HG03280 (cell line): ENCODE results near the gene MED16.

Source experiments
- ATAC-seq: cut with Tn5 transposase; IDR thresholded peaks from one replicate; pipeline ENCODE4 v1.9.1; 2021; ENCODE audit warnings: mild to moderate bottlenecking, moderate library complexity; ENCODE audit not compliant: unreplicated experiment

MED16 gene

GRCh38 chr19:872266-872951 is 20.6 kb downstream of the MED16 start:
- peak; percentile 51 for ATAC-seq

DNA sequence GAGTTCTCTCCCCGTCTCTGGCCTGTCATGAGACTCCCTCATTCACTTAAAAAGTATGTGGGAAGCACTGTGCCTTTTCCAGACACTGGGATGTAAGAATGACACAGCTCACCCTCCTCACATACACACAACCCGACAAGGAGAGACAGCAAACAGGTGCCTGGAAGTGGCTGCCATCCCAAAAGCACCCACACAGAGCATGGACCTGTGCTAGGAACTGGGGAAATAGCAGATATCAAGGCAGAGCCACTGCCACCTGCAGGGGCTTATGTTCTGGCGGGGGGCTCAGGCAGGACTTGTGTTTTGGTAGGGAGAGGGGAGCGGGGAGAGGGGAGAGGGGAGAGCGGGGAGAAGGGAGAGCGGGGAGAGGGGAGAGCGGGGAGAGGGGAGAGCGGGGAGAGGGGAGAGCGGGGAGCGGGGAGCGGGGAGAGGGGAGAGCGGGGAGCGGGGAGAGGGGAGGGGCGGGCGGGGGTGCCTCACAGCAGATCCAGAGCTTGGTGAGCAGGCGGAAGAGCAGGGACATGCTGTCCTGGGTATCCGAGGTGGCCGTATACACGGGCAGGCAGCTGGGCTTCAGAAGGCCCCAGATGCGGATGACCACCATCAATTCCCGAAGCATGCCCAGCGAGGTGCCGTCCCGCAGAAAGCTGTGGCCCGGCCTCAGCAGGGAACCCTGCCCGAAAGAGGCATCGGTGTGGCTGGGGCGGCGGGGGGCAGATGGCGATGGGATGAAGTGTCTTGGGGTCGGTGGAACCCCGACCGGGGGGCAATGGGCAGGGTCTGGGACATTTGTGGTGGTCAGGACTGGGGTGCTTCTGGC is 21.3 kb downstream of the MED16 start:
- ATAC-seq = no peak

- no peak for ATAC-seq
Observed at GRCh38 chr19:870963-871401, 22.0 kb downstream of the MED16 start.

- ATAC-seq = no peak
Observed at GRCh38 chr19:870314-870713, 22.7 kb downstream of the MED16 start.

DNA sequence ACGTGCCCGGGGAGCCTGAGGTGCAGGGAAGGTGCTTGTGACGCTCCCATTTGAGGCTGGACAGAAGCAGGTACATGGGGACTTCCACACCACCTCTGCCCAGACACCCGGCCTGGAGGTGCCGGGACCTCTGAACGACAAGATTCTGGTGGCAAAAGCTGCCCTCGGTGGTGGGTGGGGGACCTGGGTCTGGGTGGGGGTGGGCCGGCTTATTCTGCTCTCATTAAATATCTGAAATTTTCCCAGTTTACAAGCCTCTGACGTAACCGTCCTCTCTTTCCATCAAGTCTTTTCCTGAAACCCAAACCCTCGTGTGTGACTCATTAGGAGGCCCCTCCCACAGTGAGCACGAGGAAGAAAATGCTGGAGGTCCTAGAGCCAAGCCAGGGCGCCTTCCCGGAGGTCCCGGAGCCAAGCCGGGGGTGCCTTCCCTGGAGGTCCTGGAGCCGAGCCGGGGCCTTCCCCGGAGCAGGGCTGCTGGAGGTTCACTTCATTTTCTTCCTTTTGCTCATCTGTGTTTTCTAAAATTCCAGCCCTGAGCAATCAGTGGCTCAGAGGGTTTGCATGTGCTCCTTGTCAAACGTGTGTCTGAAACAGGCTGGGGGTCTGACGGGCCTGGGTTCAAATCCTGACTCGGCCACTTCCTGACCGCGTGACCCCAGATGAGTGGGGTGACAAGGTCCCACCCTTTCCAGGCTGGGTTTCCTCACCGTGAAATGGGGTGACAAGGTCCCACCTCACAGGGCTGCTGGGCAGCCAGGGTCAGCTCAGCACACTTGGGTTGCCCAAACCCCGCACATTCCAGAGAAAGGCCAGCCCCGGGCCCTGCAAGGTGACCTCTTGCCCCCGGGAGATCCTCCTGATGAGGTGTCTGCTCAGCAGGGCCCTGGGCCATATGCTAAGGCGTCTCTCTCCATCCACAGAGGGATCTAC is 23.5 kb downstream of the MED16 start:
- no peak for ATAC-seq

GRCh38 chr19:868458-869244 is 24.3 kb downstream of the MED16 start:
- ATAC-seq = no peak

GRCh38 chr19:867855-868457 is 25.0 kb downstream of the MED16 start:
- no peak for ATAC-seq

DNA sequence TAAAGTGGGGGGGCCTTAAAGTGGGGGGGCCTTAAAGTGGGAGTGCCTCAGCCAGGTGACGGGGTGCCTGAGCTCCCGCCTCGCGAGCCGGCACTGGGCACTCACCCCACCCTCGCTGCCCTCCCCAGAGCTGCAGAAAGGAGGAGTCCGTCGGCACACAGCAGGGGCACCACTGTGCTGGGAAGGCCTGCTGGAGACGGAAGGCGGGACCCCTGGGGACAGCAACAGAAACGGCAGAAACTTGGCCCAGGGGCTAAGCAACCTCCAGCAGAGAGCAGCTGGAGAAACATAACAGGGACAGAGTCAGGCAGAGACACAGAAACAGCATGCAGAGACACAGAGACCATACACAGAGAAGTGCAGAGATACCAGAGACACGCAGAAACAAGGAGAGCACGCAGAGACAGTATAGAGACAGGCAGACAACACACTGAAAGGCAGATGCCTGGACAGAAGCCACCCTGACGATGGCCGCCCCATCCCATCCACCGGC is 25.6 kb downstream of the MED16 start:
- ATAC-seq = no peak

GRCh38 chr19:866769-867300 is 26.2 kb downstream of the MED16 start:
- ATAC-seq = no peak

- no peak for ATAC-seq
Observed at GRCh38 chr19:863315-863620, 29.7 kb downstream of the MED16 start.

DNA sequence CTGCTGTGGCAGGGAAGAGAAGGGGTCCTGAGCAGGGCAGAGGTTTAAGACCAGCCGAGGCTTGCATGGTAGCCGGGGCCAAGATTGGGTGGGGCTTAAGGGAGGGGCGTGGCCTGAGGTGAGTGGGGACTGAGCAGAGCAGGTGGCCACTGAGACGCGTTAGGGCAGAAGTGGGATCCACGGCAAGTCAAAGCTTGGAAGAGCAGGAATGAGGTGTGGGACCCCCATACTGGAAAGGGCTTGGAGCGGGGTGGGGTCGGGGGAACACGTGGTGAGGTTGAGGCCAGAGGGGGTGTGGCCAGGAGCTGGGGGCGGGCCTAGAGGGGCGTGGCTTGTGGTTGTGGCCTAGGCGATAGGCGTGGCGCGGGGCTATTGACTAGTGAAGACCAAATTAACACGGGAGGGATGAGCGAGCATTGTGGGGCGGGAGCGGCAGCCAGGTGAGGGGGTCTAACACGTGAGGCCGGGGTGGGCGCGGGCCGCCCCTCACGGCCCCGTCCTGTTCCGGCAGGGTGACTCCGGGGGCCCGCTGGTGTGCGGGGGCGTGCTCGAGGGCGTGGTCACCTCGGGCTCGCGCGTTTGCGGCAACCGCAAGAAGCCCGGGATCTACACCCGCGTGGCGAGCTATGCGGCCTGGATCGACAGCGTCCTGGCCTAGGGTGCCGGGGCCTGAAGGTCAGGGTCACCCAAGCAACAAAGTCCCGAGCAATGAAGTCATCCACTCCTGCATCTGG is 30.2 kb downstream of the MED16 start:
- ATAC-seq = no peak

- no peak for ATAC-seq
Observed at GRCh38 chr19:861756-862580, 31.0 kb downstream of the MED16 start.

DNA sequence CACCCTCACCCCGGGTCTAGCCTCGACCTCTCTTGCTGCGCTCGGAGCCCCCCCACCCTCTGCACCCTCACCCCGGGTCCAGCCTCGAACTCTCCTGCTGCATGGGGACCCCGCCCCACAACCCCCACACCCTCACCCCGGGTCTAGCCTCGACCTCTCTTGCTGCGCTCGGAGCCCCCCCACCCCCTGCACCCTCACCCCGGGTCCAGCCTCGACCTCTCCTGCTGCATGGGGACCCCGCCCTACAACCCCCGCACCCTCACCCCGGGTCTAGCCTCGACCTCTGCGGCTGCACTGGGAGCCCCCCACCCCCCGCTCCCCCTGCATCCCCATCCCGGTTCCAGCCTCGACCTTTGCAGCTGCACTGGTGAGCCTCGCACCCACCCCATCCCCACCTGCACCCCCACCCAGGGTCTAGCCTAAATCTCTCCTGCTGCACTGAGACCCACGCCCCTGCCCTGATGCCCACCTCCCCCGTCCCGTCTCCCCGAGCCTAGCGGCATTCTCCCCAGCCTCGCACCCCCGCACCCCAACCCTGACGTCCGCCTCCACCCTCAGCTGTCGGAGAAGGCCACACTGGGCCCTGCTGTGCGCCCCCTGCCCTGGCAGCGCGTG is 31.7 kb downstream of the MED16 start:
- ATAC-seq = no peak

DNA sequence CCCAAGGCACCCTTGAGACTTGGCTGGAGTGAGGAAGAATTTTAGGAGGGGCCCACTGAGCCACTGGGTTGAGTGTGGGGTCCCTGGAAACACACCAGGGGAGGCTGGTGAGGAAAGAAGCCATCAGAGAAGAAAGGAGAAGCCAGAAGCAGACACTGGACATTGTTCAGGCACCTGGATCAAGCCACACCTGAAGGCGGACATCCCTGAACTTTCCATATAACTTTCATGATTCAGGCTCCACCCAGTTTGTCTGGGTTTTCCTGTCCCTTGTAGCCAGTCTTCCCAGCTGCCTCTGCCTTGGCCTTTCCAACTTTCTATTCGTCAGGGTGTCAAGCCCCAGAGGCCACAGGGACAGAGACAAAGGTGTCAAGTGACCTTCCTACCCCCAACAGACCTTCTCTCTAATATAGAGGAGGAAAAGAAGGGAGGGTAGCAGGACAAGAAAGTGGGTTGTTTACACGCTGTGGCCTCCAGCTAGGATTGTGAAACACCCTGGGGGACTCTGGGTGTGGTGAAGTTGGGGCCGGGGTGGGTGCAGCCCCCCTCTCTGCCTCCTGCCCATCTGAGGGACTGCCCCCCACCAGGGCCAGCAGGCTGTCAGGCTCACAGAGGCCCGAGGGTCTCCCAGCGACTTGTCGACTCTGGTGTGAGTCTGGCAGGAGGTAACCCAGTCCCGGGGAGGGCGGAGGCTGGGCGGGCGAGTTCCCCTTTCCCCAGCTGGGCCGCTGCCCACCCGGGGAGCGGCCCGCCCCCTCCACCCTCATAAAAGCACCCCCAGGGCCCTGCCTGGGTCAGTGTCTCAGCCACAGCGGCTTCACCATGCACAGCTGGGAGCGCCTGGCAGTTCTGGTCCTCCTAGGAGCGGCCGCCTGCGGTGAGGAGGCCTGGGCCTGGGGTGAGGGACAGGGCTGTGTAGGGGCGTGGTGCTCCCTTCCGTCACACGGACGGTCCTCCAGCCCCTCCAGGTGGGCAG is 33.8 kb downstream of the MED16 start, which contains the start of gene CFD:
TSS of gene CFD (plus strand) at position 797 of the 976 bp plus-strand sequence. CDS start at position 823, 26 bp downstream.
- ATAC-seq = no peak

DNA sequence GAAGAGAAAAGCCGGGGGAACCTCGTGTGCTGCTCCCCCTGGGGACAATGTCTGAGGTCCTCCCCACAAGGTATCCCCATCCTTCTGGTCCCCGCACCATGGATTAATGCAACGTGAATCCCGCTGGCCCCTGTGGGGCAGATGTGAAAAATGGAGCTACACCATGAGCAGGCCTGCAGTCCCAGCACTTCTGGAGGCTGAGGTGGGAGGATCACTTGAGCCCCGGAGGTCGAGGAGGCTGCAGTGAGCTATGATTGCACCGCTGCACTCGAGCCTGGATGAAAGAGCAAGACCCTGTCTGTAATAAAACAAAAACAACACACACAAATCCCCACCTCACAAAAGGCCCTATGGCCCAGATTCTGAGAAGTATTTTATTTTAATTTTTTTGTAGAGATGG is 34.7 kb downstream of the MED16 start:
- no peak for ATAC-seq

GRCh38 chr19:855566-856120 is 37.3 kb downstream of the MED16 start:
- ATAC-seq = no peak
